Measurements from ENCODE around the gene CCDC116.

DNA sequence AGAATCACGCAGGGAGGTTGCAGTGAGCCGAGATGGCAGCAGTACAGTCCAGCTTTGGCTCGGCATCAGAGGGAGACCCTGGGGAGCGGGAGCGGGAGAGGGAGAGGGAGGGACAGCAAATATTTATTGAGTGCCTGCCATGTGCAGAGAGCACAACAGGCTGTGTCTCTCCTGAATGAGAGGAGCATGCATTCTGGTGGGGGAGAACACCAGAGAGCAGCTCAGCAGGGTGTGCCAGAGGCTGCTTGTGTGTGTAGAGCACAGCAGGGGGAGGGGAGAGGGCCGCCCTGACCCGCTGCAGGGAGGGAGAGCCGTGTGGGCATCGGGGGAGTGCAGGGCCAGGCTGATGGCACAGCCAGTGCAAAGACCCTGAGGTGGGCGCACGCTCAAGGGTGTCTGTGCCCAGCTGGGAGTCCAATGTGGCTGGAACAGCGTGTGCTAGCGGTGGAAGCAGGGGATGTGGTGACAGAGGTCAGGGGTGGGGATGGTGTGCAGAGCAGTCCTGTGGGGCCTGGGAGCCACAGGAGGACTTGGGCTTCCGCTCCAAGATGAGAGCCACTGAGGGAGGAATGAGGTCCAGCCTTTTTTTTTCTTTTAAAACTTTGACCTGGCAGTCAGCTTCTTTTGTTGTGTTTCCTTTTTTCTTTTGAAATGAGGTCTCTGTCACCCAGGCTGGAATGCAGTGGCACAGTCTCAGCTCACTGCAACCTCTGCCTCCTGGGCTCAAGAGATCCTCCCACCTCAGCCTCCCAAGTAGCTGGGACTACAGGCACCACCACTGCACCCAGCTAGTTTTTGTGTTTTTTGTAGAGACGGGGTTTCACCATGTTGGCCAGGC is 45.3 kb downstream of the CCDC116 start:
- TF ChIP-seq, protein P1, sequence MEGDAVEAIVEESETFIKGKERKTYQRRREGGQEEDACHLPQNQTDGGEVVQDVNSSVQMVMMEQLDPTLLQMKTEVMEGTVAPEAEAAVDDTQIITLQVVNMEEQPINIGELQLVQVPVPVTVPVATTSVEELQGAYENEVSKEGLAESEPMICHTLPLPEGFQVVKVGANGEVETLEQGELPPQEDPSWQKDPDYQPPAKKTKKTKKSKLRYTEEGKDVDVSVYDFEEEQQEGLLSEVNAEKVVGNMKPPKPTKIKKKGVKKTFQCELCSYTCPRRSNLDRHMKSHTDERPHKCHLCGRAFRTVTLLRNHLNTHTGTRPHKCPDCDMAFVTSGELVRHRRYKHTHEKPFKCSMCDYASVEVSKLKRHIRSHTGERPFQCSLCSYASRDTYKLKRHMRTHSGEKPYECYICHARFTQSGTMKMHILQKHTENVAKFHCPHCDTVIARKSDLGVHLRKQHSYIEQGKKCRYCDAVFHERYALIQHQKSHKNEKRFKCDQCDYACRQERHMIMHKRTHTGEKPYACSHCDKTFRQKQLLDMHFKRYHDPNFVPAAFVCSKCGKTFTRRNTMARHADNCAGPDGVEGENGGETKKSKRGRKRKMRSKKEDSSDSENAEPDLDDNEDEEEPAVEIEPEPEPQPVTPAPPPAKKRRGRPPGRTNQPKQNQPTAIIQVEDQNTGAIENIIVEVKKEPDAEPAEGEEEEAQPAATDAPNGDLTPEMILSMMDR (IDR thresholded peaks at IDR 0.05 in 2 of 3, conservative IDR thresholded peaks at IDR 0.05 in 1 of 3; ENCODE audit: control insufficient read depth in 2 of 3, extremely low read depth in 1 of 3, insufficient read depth in 1 of 3, low read depth in 3 of 3, low read length in 3 of 3): no peak
- TF ChIP-seq IKZF1 (conservative IDR thresholded peaks at IDR 0.05): no peak
